ENCODE measurements around the gene BHMT2. TPM values are rescaled to one million over a fixed set of nuclear protein-coding genes. Genes with fewer than 3 reads are reported as not detected.

The BHMT2 gene, protein sequence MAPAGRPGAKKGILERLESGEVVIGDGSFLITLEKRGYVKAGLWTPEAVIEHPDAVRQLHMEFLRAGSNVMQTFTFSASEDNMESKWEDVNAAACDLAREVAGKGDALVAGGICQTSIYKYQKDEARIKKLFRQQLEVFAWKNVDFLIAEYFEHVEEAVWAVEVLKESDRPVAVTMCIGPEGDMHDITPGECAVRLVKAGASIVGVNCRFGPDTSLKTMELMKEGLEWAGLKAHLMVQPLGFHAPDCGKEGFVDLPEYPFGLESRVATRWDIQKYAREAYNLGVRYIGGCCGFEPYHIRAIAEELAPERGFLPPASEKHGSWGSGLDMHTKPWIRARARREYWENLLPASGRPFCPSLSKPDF
- not detected for polyA plus RNA-seq (2012; ENCODE audit: missing spikeins)

DNA sequence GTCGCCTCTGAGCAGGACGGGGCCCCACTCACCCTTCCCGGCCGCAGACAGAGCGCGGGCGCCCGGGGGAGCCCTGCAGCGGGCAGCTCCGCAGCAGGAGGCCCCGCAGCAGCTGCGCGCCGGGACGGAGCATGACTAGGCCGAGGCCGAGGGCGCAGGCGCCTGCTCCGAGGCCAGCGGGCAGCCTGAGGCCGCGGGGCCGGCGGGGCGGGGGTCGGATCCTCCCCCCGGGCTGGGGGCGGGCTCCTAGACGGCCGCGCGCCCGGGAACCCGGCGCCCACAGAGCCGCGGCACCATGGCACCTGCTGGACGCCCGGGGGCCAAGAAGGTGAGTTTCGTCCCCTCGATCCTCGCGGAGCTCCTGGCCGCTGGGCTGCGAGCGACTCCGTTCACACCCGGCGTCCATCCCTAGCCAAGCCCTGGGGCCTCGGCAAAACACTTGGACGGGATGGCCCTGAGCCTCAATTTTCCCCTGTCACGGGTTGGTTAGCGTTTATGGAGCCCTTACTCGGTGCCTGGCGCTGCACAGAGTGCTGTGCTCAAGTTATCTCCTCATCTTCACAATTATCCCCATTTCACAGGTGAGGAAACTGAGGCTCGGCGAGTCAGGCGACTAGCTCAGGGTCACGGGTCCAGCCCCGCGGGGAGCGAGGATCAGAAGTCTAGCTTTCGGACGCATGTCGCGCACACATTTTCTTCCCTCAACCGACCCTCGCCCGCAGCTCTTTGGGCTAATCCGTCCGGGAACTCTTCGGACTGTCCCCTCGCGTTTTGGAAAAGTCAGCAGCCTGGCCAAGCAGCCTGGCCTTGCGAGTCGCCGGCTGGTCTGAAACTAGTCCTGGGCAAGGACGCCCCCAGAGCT lies at the start of gene BHMT2, which contains the start of gene DMGDH:
Gene BHMT2, plus strand, starts transcription at position 280 of the 862 bp plus-strand sequence. Its CDS starts 16 bp downstream, at position 296.
Gene DMGDH, minus strand, starts transcription at position 187 of the 862 bp plus-strand sequence. Its CDS starts 54 bp downstream, at position 133.
- TF ChIP-seq POLR2A (IDR thresholded peaks at IDR 0.05; ENCODE audit: low read depth, low read length) (no peak), TAF1 (IDR thresholded peaks at IDR 0.05; ENCODE audit: borderline replicate concordance, low read depth, low read length) (no peak)
- FAIRE-seq (no peak), DNase-seq (ENCODE audit: insufficient read length) (peak; percentile 10)

DNA sequence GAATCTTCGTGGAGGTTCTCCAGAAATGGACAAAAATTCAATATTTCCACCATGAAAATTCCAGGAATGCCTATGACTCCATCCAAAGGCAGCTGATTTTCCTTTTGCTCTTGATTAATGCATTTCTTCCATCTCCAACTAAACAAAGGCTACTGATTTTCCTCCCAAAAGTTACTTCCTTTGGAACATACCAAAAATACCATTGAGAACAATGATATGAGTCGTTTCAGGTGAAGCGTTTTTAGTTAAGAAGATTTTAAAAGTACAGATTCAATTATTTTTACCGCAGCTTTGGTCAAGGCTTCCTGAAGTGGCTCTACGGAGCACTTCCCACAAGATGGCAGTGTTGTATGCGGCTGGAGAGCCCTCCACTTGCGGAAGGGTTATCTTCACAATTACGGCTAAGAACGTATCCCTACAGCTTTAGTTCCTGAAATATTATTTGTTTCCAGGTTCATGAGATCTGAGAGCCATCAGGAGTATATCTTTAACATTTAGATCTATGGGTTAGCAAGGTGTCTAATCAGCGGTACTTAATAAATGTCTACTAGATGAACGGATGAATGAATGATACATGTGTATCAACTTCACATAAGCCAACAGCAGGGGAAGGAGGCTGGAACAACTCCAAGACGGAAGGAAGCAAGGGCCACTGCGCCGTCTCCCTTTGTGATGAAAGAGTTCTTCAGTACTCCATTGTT lies 48.6 kb upstream of the BHMT2 start:
- FAIRE-seq (peak; percentile 87), DNase-seq (ENCODE audit: insufficient read length) (no peak)

DNA sequence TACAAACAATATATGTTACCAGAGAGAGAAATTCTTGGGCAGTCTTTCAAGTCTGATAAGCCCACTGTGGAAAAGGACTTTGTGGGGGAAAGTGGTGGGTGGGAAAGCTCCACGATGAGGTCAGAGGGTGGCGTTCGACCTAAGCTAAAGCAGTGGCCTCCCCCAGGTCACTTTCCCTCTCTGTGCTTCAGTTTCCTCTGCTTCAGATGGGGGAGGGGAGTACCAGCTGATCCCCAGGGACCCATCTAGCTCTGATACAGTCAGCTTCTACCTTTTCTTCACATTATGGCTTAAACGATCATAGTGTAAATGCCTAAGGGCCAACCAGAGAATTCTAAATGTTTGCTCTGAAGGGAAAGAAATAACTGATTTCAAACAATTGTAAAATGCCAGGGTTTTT lies 47.8 kb upstream of the BHMT2 start:
- TF ChIP-seq POLR2AphosphoS5 (IDR thresholded peaks at IDR 0.05; ENCODE audit: low read depth, low read length) (no peak), TAF1 (IDR thresholded peaks at IDR 0.05; ENCODE audit: borderline replicate concordance, low read depth, low read length) (no peak), POLR2A (IDR thresholded peaks at IDR 0.05; ENCODE audit: low read depth, low read length) (no peak)
- no peak for FAIRE-seq
- DNase-seq (ENCODE audit: insufficient read length) = no peak

More for the DNA sequence above, 48.6 kb upstream of the BHMT2 start:
- TF ChIP-seq POLR2AphosphoS5 (IDR thresholded peaks at IDR 0.05; ENCODE audit: low read depth, low read length) = no peak
- TF ChIP-seq TAF1 (IDR thresholded peaks at IDR 0.05; ENCODE audit: borderline replicate concordance, low read depth, low read length) = no peak
- TF ChIP-seq POLR2A (IDR thresholded peaks at IDR 0.05; ENCODE audit: low read depth, low read length) = no peak

DNA sequence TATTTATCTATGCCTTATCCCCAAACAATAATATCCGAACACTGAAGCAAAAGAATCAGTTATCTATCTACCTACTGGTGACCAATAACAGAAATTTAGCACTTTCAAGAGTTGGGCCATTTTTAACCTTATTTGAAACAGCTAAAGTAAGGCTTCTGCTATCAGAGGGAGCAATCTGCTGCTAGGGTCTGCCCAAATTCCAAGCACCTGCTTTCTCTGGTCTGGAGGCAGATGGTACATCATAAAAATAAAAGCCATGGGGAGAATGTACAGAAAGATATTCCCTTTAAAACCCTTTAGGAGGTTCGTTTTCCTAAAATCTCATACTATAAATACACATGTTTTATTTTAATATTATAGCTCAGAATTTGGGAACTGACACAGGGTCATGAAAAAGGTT lies 46.8 kb upstream of the BHMT2 start:
- TF ChIP-seq POLR2AphosphoS5 (IDR thresholded peaks at IDR 0.05; ENCODE audit: low read depth, low read length) (no peak), POLR2A (IDR thresholded peaks at IDR 0.05; ENCODE audit: low read depth, low read length) (no peak), TAF1 (IDR thresholded peaks at IDR 0.05; ENCODE audit: borderline replicate concordance, low read depth, low read length) (no peak)
- no peak for DNase-seq (ENCODE audit: insufficient read length)
- no peak for FAIRE-seq

DNA sequence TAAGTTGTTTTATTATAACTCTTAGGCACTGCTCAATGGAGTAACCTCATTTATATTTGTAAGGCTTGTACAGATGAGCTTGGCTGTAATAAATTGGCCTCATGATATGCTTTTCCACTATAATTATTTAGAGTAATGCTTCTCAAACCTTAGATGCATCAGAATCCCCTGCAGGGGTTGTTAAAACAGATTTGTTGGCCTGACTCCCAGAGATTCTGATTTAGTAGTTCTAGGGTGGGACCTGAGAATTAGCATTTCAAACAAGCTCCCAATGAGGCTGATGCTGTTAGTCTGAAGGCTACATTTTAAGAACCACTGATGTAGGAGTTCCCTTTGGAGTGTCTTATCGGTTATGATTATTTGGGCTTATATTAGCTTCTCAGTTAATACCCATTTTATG lies 46.2 kb upstream of the BHMT2 start:
- TF ChIP-seq POLR2AphosphoS5 (IDR thresholded peaks at IDR 0.05; ENCODE audit: low read depth, low read length) = no peak
- no peak for TF ChIP-seq POLR2A (IDR thresholded peaks at IDR 0.05; ENCODE audit: low read depth, low read length)
- TF ChIP-seq TAF1 (IDR thresholded peaks at IDR 0.05; ENCODE audit: borderline replicate concordance, low read depth, low read length) = no peak
- no peak for DNase-seq (ENCODE audit: insufficient read length)
- no peak for FAIRE-seq

DNA sequence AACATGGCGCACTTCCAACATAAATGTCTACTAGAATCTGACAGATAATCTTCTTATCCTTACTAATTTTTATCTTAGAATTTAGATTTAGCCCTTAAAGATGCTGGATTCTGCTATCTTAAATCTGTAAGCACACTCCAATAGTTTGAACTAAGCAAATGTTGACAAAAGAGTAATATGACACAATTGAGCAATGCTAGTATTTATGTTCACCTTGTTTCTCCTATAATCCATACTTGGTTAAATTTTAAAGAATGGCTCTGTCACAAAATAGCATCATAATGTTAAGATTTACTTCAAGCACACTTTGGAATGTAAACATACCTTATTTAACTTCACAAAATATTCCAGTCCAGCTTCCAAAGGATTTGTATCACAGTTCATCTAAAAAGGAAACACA lies 45.6 kb upstream of the BHMT2 start:
- TF ChIP-seq POLR2A (IDR thresholded peaks at IDR 0.05; ENCODE audit: low read depth, low read length) (no peak), TAF1 (IDR thresholded peaks at IDR 0.05; ENCODE audit: borderline replicate concordance, low read depth, low read length) (no peak), POLR2AphosphoS5 (IDR thresholded peaks at IDR 0.05; ENCODE audit: low read depth, low read length) (no peak)
- DNase-seq (ENCODE audit: insufficient read length) (no peak), FAIRE-seq (peak; percentile 17)

DNA sequence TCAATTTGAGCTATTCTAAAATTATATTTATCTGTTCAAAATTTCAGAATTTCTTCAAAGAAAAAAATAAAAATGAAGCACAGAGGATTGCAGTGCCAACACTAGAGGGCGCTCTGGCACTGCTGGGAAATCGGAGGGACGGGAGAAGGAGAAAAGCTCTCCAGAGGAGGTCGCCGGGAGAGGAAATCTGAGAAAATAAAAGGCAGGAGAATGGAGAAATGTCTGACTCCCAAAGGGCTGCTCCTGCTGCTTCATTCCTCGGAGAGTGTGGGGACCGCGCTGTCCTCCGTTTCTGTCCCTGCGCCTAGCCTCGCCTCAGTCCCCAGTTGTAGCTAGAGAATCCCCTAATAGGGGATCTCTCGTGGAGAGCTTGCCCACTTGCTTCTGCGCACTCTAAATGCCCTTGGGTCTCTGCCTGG lies 44.5 kb upstream of the BHMT2 start:
- FAIRE-seq = no peak
- TF ChIP-seq POLR2A (IDR thresholded peaks at IDR 0.05; ENCODE audit: low read depth, low read length) (no peak), TAF1 (IDR thresholded peaks at IDR 0.05; ENCODE audit: borderline replicate concordance, low read depth, low read length) (no peak), POLR2AphosphoS5 (IDR thresholded peaks at IDR 0.05; ENCODE audit: low read depth, low read length) (no peak)
- DNase-seq (ENCODE audit: insufficient read length) = no peak

DNA sequence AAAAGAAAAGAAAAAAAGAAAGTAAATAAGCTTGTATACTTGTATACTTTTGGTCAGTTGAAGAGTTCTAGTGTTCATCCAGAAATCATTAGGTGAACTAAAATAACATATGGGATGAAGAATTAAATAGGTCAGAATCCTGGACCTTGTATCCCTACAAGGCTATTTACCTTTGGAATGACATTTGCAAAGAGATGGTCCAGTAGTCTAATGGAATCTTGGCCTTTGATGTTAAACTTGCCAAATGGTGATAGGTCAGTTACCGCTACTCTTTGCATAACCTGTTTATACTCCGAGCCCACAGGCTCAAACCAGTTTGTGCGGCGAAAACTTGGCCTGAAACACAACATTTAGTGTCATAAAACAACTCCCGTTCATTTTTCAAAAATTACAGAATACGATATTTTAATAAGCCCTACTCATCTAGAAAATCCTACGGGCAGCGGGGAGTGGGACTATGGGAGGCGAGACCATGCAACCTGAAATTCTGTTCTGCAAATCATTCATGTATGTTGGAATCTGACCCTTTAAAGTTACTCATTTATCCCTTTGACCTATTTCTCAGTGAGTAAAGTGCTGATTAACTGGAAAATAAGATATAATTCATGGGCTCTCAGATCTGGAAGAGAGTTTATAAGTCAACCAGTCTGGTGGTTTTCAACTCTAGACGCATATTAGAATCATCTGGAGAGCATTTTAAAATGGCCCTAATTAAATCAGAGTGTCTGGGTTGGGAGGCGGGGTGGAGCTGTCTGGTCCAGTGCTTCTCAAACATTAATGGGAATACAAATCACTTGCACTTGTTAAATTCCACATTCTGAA lies 38.7 kb upstream of the BHMT2 start:
- DNase-seq (ENCODE audit: insufficient read length) (no peak), FAIRE-seq (no peak)
- no peak for TF ChIP-seq TAF1 (IDR thresholded peaks at IDR 0.05; ENCODE audit: borderline replicate concordance, low read depth, low read length)
- no peak for TF ChIP-seq POLR2AphosphoS5 (IDR thresholded peaks at IDR 0.05; ENCODE audit: low read depth, low read length)
- TF ChIP-seq POLR2A (IDR thresholded peaks at IDR 0.05; ENCODE audit: low read depth, low read length) = no peak

DNA sequence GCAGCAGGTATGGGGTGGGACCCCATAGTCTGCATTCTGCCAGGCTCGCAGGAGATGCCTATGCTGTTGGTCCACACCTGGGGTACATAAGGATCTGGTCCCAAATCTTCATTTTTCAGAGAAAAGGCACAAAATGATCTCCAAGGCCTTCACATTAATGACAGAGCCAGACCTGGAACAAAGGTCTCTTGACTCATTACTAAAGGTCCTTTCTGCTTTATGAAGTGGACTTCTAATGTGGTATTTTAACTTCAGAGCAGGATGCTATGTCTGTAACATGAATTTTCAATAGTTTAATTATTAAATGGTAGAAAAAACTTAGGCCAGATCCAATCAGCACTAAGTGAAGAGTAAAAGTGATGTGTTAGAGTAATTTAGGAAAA lies 38.1 kb upstream of the BHMT2 start:
- DNase-seq (ENCODE audit: insufficient read length) (no peak), FAIRE-seq (no peak)
- TF ChIP-seq POLR2A (IDR thresholded peaks at IDR 0.05; ENCODE audit: low read depth, low read length) (no peak), TAF1 (IDR thresholded peaks at IDR 0.05; ENCODE audit: borderline replicate concordance, low read depth, low read length) (no peak), POLR2AphosphoS5 (IDR thresholded peaks at IDR 0.05; ENCODE audit: low read depth, low read length) (no peak)

DNA sequence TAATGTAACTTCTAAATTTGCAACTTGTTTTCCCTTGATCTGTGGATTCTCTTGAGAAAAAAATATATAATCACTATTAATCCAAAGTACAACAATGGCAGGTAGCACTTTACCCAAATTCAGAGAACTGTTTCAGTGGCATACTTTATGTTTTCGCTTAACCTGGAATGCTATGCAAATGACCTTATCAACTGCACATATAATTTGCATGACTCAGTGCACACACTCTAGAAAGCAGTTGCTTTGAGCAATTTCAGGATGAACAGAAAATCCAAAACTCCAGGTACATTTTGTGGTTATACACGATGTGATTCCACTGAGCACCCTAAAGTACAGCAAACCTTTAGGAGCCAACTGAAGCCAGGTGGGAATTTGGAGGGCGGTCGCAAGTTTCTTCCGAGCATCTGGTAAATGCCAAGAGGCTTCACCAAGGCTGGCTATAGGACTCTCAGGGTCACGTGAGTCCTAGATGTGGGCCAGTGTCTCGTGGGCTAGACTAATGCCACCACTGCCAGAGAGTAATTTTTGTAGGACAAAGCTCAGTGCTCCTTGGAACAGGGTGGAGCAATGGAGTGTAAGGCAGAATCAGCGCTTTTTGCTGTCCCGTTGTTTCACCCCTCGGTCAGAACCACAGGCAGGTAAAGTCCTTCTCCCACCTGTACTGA lies 37.4 kb upstream of the BHMT2 start:
- DNase-seq (ENCODE audit: insufficient read length) = no peak
- TF ChIP-seq POLR2AphosphoS5 (IDR thresholded peaks at IDR 0.05; ENCODE audit: low read depth, low read length) (no peak), POLR2A (IDR thresholded peaks at IDR 0.05; ENCODE audit: low read depth, low read length) (no peak), TAF1 (IDR thresholded peaks at IDR 0.05; ENCODE audit: borderline replicate concordance, low read depth, low read length) (no peak)
- FAIRE-seq = no peak
